ENCODE measurements around the gene FOXJ1.

FOXJ1 gene

GRCh38 chr17:76103274-76104139, 37.5 kb downstream of the FOXJ1 start, which contains the start of gene EXOC7:
TSS of gene EXOC7 (minus strand) at chr17:76103787. CDS start at chr17:76103692, 95 bp downstream.
- no peak for TF ChIP-seq CTCF (conservative IDR thresholded peaks at IDR 0.05; ENCODE audit: low read depth)
- DNase-seq (ENCODE audit: low spot score): peak; percentile 95
- H3K27ac ChIP-seq: peak within 1 kb of the TSS; percentile 79
- ChIA-PET CTCF (interaction anchor here (0.5 to 1.2 kb wide), 6 partner anchors 18 to 196 kb away, joined by 3 to 7 read pairs (median 4); partner anchors contain the start of gene FOXJ1), POLR2A (ENCODE audit: low non-redundant PET) (interaction anchor here (1.2 kb wide), 1 partner anchor 20 kb away, joined by 3 read pairs; no protein-coding TSS in a partner anchor)

- POLR2A ChIA-PET (ENCODE audit: low non-redundant PET): interaction anchor here (1.2 kb wide), 1 partner anchor 19 kb away, joined by 3 read pairs; no protein-coding TSS in a partner anchor
Measured at GRCh38 chr17:76102944-76103273, 38.1 kb downstream of the FOXJ1 start.

GRCh38 chr17:76097716-76098295, 43.2 kb downstream of the FOXJ1 start:
- no peak for DNase-seq (ENCODE audit: low spot score)
- no peak for TF ChIP-seq CTCF (conservative IDR thresholded peaks at IDR 0.05; ENCODE audit: low read depth)
- POLR2A ChIA-PET (ENCODE audit: low non-redundant PET): no interaction called here
- CTCF ChIA-PET: no interaction called here
- no peak overlapping the region for H3K27ac ChIP-seq

More at GRCh38 chr17:76102944-76103273, 38.1 kb downstream of the FOXJ1 start:
- peak overlapping the region; percentile 79 for H3K27ac ChIP-seq
- no peak for DNase-seq (ENCODE audit: low spot score)
- CTCF ChIA-PET: interaction anchor here (0.5 to 1.2 kb wide), 4 partner anchors 38 to 197 kb away, joined by 3 to 4 read pairs (median 3); partner anchors contain the start of gene FOXJ1
- TF ChIP-seq CTCF (conservative IDR thresholded peaks at IDR 0.05; ENCODE audit: low read depth): no peak

GRCh38 chr17:76095943-76096342, 45.1 kb downstream of the FOXJ1 start:
- H3K27ac ChIP-seq: no peak overlapping the region
- no peak for TF ChIP-seq CTCF (conservative IDR thresholded peaks at IDR 0.05; ENCODE audit: low read depth)
- DNase-seq (ENCODE audit: low spot score): no peak
- ChIA-PET POLR2A (ENCODE audit: low non-redundant PET) (no interaction called here), CTCF (no interaction called here)

- ChIA-PET CTCF (interaction anchor here (1.3 kb wide), 1 partner anchor 97 kb away, joined by 4 read pairs; no protein-coding TSS in a partner anchor), POLR2A (ENCODE audit: low non-redundant PET) (interaction anchor here (0.6 kb wide), 1 partner anchor 26 kb away, joined by 3 read pairs; no protein-coding TSS in a partner anchor)
- peak overlapping the region; percentile 5; the same call in 1 of the 2 replicates for H3K27ac ChIP-seq
- no peak for TF ChIP-seq CTCF (conservative IDR thresholded peaks at IDR 0.05; ENCODE audit: low read depth)
- no peak for DNase-seq (ENCODE audit: low spot score)
Measured at GRCh38 chr17:76094046-76094445, 47.0 kb downstream of the FOXJ1 start.
